OCI-LY7 (cell line): Measurements from ENCODE around the gene PDCD1. TPM values are rescaled to one million over a fixed set of nuclear protein-coding genes. Genes with fewer than 3 reads are reported as not detected.

Experiments
- BruUV-seq: library from RNA; stranded (reverse); fragments of 400-500 nt; replicated peaks from 2 replicates; lab custom pipeline; 2021; lab: Mats Ljungman, UMichigan
- CTCF ChIA-PET: fragments of 300-600 bp; sonication (Branson Sonifier 250); formaldehyde crosslinking; loops from one replicate; lab custom pipeline; 2022; ENCODE audit warnings: antibody characterized with exemption; ENCODE audit not compliant: unreplicated experiment; lab: Charles Lee
- POLR2A ChIA-PET: fragments of 300-600 bp; sonication (Branson Sonifier 250); formaldehyde crosslinking; loops from one replicate; lab custom pipeline; 2022; ENCODE audit warnings: antibody characterized with exemption; lab: Charles Lee
- DNase-seq: peaks from one replicate; pipeline ENCODE4 v3.0.0-alpha.2; 2015; ENCODE audit warnings: low spot score
- H2AFZ ChIP-seq: fragments of 200-600 bp; sonication (generic), shearing (Covaris generic); 2 replicates; pipeline ENCODE4 v1.6.1; 2014; ENCODE audit warnings: mild to moderate bottlenecking, antibody characterized with exemption, low read length, moderate library complexity
- H3K27ac ChIP-seq: fragments of 200-600 bp; sonication (generic); 2 replicates; pipeline ENCODE4 v1.5.1; 2014; ENCODE audit warnings: mixed run types, low read depth, mild to moderate bottlenecking, moderate library complexity, low read length, inconsistent platforms; ENCODE audit not compliant: poor library complexity, severe bottlenecking
- H3K36me3 ChIP-seq: fragments of 200-600 bp; sonication (generic); 2 replicates; pipeline ENCODE4 v1.6.1; 2014; ENCODE audit warnings: mild to moderate bottlenecking, antibody characterized with exemption, low read length, moderate library complexity, mixed read lengths; ENCODE audit not compliant: insufficient read depth
- H3K4me1 ChIP-seq: fragments of 200-600 bp; sonication (generic); 2 replicates; pipeline ENCODE4 v1.5.1; 2014; ENCODE audit warnings: mild to moderate bottlenecking, low read length; ENCODE audit not compliant: insufficient read depth, poor library complexity, severe bottlenecking
- H3K4me2 ChIP-seq: fragments of 200-600 bp; sonication (generic); 2 replicates; pipeline ENCODE4 v1.6.1; 2014; ENCODE audit warnings: mild to moderate bottlenecking, low read length
- H3K4me3 ChIP-seq: fragments of 200-600 bp; sonication (generic); 2 replicates; pipeline ENCODE4 v1.5.1; 2014; ENCODE audit warnings: mild to moderate bottlenecking, low read depth, low read length; ENCODE audit not compliant: poor library complexity, severe bottlenecking
- H3K79me2 ChIP-seq: fragments of 200-600 bp; sonication (generic); 2 replicates; pipeline ENCODE4 v1.6.1; 2016; ENCODE audit warnings: low read depth, mild to moderate bottlenecking, low read length, moderate library complexity, mixed read lengths; ENCODE audit not compliant: insufficient read depth
- H3K9me2 ChIP-seq: fragments of 200-600 bp; sonication (generic); 2 replicates; pipeline ENCODE4 v1.6.1; 2016; ENCODE audit warnings: mild to moderate bottlenecking, low read length, mixed read lengths; ENCODE audit not compliant: insufficient read depth
- H3K9me3 ChIP-seq: fragments of 200-600 bp; sonication (generic); 2 replicates; pipeline ENCODE4 v1.6.1; 2014; ENCODE audit warnings: mild to moderate bottlenecking, mixed run types, low read length, mixed read lengths
- H4K20me1 ChIP-seq: fragments of 200-600 bp; sonication (generic); 2 replicates; pipeline ENCODE4 v1.6.1; 2014; ENCODE audit warnings: mild to moderate bottlenecking, antibody characterized with exemption, low read length, moderate library complexity, mixed read lengths; ENCODE audit not compliant: insufficient read depth
- CTCF ChIP-seq: fragments of 200-600 bp; sonication (generic); conservative IDR thresholded peaks from 2 replicates; pipeline ENCODE4 v1.5.1; 2014; ENCODE audit warnings: mild to moderate bottlenecking, antibody characterized with exemption, low read length, moderate library complexity, mixed read lengths
- EZH2phosphoT487 ChIP-seq: fragments of 200-600 bp; sonication (generic); IDR thresholded peaks from 2 replicates; pipeline ENCODE4 v1.6.1; 2018; ENCODE audit warnings: low read depth, borderline replicate concordance, mild to moderate bottlenecking, mixed run types, antibody characterized with exemption, low read length, moderate library complexity, mixed read lengths
- intact Hi-C: fragments of 100-400 bp; cut with micrococcal nuclease; formaldehyde crosslinking; loops from one replicate; pipeline ENCODE4 v1.10.0; 2022; ENCODE audit not compliant: unreplicated experiment
- total RNA-seq, 2 experiments: library from RNA; depleted of rRNA in 1 of 2; stranded (reverse); fragments of >200 nt in 1 of 2; shearing (Covaris generic) in 1 of 2; gene quantifications; 2 replicates each; pipeline ENCODE4 v1.2.3, GENCODE V29; 2014 to 2022

Gene PDCD1
- total RNA-seq, 2 experiments from 2014 or later = not detected

- Histone ChIP-seq H3K4me2 (no peak overlapping the region), H3K79me2 (no peaks in the 10 kb centered on the region), H3K4me3 (no peak overlapping the region), H2AFZ (no peak overlapping the region), H3K9me2 (no peaks in the 10 kb centered on the region), H4K20me1 (no peaks in the 10 kb centered on the region), H3K4me1 (no peaks in the 10 kb centered on the region), H3K9me3 (no peaks in the 10 kb centered on the region), H3K27ac (no peak overlapping the region), H3K36me3 (0 out of 2 replicates have a peak, but pooled peaks cover 6% of the 10 kb centered on the region)
- ChIA-PET CTCF (no interaction called here), POLR2A (interaction anchor here (0.6 kb wide), 1 partner anchor 548 kb away, joined by 3 read pairs; no protein-coding TSS in a partner anchor)
- no peak for DNase-seq
- intact Hi-C loops = no loop called here
- TF ChIP-seq CTCF (no peak), EZH2phosphoT487 (no peak)
- BruUV-seq = no TSS peak
Observed at GRCh38 chr2:241905716-241906377, 47.2 kb upstream of the PDCD1 start.

GRCh38 chr2:241904791-241905710 is 46.4 kb upstream of the PDCD1 start:
- H3K4me3 ChIP-seq = no peak overlapping the region
- TF ChIP-seq EZH2phosphoT487 (no peak), CTCF (no peak)
- ChIA-PET CTCF (no interaction called here), POLR2A (no interaction called here)
- no peaks in the 10 kb centered on the region for H3K79me2 ChIP-seq
- 0 out of 2 replicates have a peak, but pooled peaks cover 3% of the 10 kb centered on the region for H3K36me3 ChIP-seq
- no peak overlapping the region for H3K27ac ChIP-seq
- no peaks in the 10 kb centered on the region for H3K9me2 ChIP-seq
- no peak overlapping the region for H2AFZ ChIP-seq
- no TSS peak for BruUV-seq
- DNase-seq = no peak
- intact Hi-C loops = no loop called here
- H3K9me3 ChIP-seq = no peaks in the 10 kb centered on the region
- no peaks in the 10 kb centered on the region for H3K4me1 ChIP-seq
- H4K20me1 ChIP-seq = no peaks in the 10 kb centered on the region
- no peak overlapping the region for H3K4me2 ChIP-seq
